NCI-H446 (cell line): ENCODE data around the gene SSH2.

Experiments
- DNase-seq, 2 experiments: peaks; one replicate each; lab custom pipeline; 2025; lab: John Stamatoyannopoulos, UW

SSH2 gene

DNA sequence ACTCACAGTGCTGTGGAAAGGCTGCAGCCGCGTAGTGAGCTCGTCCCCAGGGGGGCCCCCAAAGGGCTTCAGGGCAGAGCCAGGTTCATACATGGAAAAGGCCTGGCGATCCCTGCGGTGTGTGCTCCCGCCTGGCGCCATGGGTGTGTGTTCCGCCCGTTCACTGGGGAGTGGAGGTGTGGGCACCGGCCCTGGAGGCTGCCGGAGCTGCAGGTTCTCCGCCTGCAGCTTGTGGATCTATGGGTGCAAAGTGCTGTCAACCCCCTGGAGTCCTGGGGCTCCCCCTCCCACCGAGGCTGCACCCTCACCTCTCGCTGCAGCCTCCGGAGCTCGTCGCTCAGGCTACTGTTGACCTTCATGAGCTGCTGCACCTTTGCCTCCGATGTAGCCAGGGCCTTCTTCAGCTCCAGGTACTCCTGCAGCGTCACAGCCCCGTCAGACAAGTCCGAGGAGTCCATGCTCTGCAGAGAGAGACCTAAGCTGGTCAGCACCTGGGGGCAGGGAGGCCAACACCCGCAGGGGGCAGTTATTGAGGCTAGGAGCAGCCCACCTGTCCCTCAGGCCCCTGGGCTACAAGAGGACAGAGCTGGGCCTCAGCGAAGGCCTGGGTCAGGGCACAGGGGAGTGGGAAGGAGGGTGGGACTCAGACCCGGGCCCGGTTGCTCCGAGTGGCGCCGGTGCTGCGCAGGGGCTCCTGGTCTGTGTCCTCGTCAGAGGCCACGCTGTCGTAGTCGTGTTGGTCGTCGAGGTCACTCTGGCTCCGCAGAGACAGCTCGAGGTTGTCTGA lies 353.6 kb downstream of the SSH2 start:
- no peak for DNase-seq
